HG02970 (cell line): ENCODE results near the gene THSD4.

ENCODE experiments used
- ATAC-seq: cut with Tn5 transposase; IDR thresholded peaks from one replicate; pipeline ENCODE4 v1.9.1; 2021; ENCODE audit warnings: mild to moderate bottlenecking, moderate library complexity, moderate number of reproducible peaks; ENCODE audit not compliant: unreplicated experiment, low FRiP score

The THSD4 gene

GRCh38 chr15:71747128-71748083, 632.1 kb downstream of the THSD4 start:
- no peak for ATAC-seq

DNA sequence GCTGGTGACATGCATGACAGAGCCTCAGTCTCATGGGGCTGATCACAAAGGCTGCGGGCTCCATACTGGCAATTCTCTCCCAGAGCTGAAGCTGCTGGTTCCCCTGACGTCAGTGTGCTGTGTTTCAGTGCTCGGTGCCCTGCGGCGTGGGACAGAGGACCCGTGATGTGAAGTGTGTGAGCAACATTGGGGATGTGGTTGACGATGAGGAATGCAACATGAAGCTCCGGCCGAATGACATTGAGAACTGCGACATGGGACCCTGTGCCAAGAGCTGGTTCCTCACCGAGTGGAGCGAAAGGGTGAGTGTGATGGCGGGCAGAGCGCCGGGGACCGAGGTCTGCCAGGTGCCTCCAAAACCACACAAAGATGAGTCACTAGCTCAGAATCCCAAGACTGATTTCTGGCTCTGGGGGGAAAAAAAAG, 633.0 kb downstream of the THSD4 start:
- no peak for ATAC-seq

DNA sequence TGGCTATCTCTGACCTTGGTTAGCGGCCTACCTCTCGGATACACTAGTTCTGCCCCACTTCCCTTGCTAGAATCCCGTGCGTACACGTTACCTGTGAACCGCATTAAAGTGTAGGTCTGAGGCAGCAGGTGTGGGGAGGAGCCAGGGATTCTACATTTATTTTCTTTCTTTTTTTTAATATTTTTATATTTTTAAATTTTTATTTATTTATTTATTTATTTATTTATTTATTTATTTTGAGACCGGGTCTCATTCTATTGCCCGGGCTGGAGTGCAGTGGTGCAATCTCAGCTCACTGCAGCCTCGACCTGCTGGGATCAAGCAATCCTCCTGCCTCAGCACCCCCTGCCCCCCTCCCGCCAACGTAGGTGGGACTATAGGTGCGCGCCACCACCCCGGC, 634.2 kb downstream of the THSD4 start:
- ATAC-seq, result no peak

DNA sequence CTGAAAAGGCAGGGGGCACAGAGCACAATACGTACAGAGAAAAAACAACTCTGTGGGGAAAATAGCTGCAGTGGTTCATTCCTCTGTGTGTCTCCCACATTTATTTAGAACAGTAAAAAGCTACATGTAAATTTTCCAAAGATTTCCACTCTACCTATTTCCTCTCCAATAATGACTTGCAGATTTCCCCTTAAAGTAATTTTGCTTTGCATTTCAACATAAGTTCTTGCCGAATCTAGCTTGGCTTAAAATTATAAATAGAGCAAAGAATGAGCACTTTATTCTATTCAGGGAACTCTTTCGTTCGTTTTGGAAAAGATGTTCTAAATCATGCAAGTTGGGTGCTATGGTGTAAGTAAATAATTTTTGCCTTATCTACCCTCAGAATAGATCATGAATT, 636.9 kb downstream of the THSD4 start:
- no peak for ATAC-seq

DNA sequence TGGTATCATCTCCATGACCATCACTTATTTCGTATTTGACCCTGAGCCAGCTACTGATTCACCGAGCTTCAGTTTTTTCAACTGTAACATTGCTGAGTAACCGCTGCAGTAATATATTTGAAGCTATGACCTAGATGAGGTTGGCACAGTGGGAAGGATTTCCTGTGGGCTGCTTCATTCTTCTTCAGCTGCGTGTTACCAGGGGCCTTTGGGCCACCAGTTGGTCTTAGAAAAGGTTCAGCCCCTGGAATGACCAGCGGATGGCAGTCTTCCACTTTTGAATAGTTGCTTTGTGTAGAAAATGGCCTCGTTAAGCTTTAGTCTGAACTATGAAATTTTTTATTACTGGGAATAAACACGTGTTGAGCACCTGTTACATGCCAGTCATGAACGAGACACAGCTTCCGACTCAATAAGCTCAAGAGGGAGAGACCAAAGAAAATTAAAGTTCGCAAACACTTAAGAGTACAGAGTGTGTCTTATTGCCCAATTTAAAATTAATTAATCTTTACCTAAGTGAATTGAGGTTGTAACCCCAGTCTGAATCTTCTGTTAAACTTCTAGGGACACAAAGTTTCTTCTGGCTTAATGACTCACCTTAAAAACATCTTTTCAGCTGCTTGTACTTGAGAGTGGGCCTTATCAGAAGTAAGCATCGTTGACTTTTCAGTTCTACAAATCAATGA, 637.5 kb downstream of the THSD4 start:
- ATAC-seq, result no peak

GRCh38 chr15:71753346-71753745, 638.1 kb downstream of the THSD4 start:
- ATAC-seq, result no peak

GRCh38 chr15:71754660-71755059, 639.4 kb downstream of the THSD4 start:
- no peak for ATAC-seq

DNA sequence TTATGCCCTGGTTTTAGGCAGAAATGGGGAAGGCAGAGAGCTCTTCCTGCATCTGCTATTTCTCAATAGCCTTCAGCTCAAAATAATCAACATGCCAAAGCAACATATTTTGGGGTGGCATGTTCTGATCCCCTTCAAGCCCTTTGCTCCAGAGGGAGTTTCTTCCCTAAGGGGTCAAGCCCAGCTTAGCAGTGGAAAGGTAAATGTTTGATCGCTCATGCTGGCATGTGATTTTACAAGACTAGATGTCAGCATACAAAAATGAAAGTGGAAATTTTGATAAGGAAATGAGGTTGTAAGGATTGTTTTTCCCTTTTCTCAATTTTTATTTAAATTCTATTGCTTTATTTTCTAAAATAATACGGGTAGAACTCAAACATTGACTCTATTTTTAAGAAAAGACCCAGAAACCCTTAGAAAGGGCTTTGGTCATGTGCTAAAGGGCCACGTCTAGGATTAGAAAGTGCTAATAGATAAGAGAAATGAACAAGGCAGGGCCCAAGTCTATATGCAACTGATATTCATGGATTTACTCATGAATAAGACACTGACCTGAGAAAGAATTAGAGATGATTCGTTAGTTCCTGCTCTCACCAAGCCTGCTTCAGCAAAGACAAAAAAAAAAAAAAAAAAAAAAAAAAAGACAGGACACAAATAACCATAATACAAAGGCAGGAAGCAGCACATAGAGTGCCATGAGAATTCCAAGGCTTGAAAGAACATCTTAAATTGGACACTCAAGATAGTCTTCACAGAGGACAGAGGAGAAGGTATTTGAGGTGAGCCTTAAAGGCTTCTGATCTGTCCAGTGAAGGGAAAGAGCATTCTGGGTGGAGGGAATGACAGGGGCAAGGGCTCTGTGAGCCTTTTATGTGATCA, 640.1 kb downstream of the THSD4 start:
- ATAC-seq, result no peak

DNA sequence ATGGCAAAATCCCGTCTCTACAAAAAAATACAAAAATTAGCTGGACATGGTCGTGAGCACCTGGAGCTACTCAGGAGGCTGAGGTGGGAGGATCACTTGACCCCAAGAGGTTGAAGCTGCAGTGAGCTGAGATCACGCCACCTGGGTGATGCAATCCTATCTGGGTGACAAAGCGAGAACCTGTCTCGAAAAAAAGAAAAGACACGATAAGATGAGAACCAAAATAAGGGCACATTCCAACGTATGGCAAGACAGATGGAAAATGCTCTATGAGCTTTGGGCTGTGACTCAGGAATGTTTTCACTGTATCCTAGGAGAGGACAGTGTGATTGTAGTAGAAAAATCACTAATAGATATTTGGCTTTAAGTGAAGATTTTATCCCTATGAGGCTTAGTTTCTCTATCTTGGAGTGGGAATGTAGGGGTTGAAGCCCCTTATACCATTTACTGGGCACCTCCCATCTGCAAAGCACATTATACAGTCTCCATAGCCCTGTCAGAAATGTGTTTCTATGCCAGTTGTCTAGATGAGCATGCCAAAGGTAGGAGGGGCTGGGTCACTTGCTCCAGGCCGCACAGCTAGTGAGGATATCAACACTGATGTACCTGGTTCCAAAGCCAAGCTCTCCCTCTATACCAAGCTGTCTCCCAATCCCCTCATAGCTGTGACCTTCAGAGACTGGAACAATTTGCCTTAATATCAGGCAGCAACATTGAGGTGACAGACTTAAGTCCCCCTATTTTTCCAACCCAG, 641.5 kb downstream of the THSD4 start:
- ATAC-seq, result no peak

DNA sequence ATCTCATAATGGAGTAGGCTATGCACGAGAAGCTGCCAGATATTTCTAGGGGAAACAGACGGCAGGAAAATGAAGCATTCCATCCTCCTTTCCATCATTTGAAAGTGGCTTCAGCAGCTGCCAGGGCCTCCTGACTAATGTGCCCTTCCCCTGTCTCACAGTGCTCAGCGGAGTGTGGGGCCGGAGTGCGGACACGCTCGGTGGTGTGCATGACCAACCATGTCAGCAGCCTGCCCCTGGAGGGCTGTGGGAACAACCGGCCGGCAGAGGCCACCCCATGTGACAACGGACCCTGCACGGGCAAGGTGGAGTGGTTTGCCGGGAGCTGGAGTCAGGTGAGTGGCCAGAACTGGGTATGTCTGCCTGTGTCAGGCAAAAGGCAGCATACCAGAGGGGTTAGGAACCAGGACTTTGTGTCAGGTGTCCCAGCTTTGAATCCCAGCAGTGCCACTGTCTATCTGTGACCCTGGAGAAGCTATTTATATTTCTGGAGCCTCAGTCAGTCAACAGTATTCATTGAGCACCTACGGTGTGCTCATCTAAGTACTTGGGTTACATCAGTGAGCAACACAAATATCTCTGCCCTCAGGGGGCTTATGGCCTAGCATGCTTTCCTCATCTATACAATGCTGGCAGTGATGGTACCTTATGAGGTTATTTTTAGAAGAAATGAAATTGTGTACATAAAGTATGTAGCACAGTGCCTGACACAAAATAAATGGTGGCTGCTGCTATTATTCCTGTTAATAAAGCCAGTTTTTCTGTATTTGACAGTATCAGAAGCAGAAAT, 642.7 kb downstream of the THSD4 start:
- no peak for ATAC-seq

DNA sequence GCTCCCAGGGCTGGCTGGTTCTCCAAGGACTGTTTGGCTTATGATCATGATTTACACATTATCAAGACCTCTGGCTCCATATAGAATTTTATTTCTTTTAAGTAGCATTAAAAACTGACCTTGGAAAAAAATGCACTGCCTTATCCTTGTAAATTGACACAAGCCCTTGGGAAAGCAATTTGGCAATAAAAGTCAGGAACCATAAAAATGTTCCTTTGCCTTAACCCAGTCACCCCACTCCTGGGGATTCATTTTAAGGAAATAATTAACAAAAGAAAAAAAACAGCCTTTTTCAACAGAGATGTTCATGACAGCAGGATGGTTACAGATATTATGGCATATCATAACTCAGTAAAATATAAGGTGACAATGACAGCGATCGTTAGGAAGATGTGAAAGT, 643.4 kb downstream of the THSD4 start:
- ATAC-seq, result no peak

DNA sequence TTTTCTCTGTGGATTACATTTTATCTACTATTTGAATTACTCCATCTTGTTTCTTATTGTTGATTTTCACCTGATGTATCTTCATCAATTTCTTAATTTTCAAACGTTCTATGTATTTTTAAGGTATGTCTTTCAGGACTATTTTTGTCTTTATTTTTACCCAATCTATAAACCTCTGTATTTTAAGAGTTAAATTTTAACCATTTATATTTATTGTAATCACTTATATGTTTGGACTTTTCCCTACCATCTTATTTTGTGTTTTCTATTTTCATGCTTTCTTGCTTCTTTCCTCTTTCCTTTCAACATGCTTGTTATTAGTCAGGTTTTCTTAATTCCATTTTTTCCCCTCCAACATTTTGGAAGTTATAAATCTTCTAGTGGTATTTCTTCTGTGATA, 645.6 kb downstream of the THSD4 start:
- no peak for ATAC-seq

- no peak for ATAC-seq
These were observed 646.4 kb downstream of the THSD4 start for GRCh38 chr15:71761649-71762048.

DNA sequence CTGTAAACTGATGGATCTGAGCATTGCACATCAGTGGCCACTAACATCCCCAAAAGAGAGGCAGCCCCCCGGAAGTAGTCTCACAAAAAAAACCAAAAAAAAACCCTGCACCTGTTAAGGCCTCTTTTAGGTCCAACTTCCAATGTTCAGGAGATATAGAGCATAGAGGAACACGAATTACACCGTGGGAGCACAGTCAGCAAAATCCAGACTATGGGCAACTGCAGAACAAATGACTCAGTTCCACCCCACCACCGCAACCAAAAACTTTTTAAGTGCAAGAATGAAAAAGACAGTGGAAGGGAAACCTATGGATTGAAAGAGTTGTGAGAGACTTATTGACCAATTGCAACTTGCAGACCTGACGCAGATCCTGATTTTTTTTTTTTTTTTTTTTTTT, 652.9 kb downstream of the THSD4 start:
- ATAC-seq, result no peak

- ATAC-seq, result no peak
These were observed 658.1 kb downstream of the THSD4 start for GRCh38 chr15:71773206-71773859.

GRCh38 chr15:71775856-71776255, 660.6 kb downstream of the THSD4 start:
- ATAC-seq, result no peak

DNA sequence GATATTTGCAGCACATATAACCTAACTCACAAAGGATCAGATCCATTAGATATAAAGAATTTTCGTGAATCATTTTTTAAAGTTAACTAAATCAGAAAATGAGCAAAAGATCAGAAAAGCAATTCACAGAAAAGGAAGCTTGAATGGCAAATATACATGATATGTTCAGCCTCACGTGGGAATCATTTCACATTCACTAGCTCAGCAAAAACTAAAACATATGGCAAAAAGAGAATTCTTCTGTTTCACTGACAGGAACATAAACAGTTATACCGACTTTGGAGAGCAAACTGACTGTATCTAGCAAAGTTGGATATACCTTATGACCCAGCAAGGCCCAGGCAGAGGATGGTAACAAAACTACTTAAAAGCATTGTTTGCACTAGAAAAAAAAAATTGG, 661.0 kb downstream of the THSD4 start:
- no peak for ATAC-seq

- no peak for ATAC-seq
These were observed 662.1 kb downstream of the THSD4 start for GRCh38 chr15:71777216-71777943.
